K562 (cell line): ENCODE data around the gene HNF4A. TPM values are rescaled to one million over a fixed set of nuclear protein-coding genes. Genes with fewer than 3 reads are reported as not detected.

Experiments used
- BHLHE40 ChIP-seq: IDR thresholded peaks from 2 replicates; pipeline ENCODE4 v1.6.1; 2011; ENCODE audit warnings: low read length, improper control_type of control experiment
- CBFA2T2 ChIP-seq: fragments of 450-650 bp; conservative IDR thresholded peaks from 2 replicates; pipeline ENCODE4 v1.6.1; 2017; ENCODE audit warnings: mild to moderate bottlenecking
- CBX3 ChIP-seq, 2 experiments: IDR thresholded peaks; 1 replicate in 1 of 2; 2 replicates in 1 of 2; pipeline ENCODE4 v1.6.1; 2012; ENCODE audit warnings: inconsistent platforms in 2 of 2, low read length in 2 of 2, borderline replicate concordance in 1 of 2, control low read depth in 1 of 2
- DDX20 ChIP-seq: fragments of 450-650 bp; IDR thresholded peaks from 2 replicates; pipeline ENCODE4 v1.6.1; 2016; ENCODE audit warnings: missing genetic modification characterization, low read depth, mild to moderate bottlenecking, missing compliant biosample characterization, moderate library complexity
- GABPA ChIP-seq: fragments of 200-800 bp; sonication (Bioruptor generic); conservative IDR thresholded peaks from 2 replicates; pipeline ENCODE4 v1.6.1; 2016; ENCODE audit warnings: low read depth, missing genetic modification characterization, missing compliant biosample characterization
- GATAD2B ChIP-seq: fragments of 450-650 bp; IDR thresholded peaks from 2 replicates; pipeline ENCODE4 v1.6.1; 2017; ENCODE audit warnings: mild to moderate bottlenecking, borderline replicate concordance
- PML ChIP-seq: IDR thresholded peaks from 2 replicates; pipeline ENCODE4 v1.6.1; 2012; ENCODE audit warnings: low read length, inconsistent platforms
- PRMT5 ChIP-seq: sonication (generic); formaldehyde crosslinking; IDR thresholded peaks from 2 replicates; pipeline ENCODE4 v1.5.0; 2020; ENCODE audit warnings: missing genetic modification reagents
- PYGO2 ChIP-seq: fragments of 450-650 bp; IDR thresholded peaks from 2 replicates; pipeline ENCODE4 v1.6.1; 2016; ENCODE audit warnings: mild to moderate bottlenecking, missing genetic modification characterization, moderate library complexity, missing compliant biosample characterization
- SMC3 ChIP-seq: conservative IDR thresholded peaks from 2 replicates; pipeline ENCODE4 v1.6.1; 2011; ENCODE audit warnings: low read depth, low read length, improper control_type of control experiment; ENCODE audit not compliant: insufficient read depth
- THRAP3 ChIP-seq: fragments of 450-650 bp; IDR thresholded peaks from 2 replicates; pipeline ENCODE4 v1.6.1; 2016; ENCODE audit warnings: mild to moderate bottlenecking, inconsistent platforms, borderline replicate concordance
- YBX1 ChIP-seq: fragments of 450-650 bp; IDR thresholded peaks from 2 replicates; pipeline ENCODE4 v1.7.1; 2016; ENCODE audit warnings: mild to moderate bottlenecking
- ZBTB8A ChIP-seq: fragments of 450-650 bp; IDR thresholded peaks from 2 replicates; pipeline ENCODE4 v1.6.1; 2018; ENCODE audit warnings: mild to moderate bottlenecking, moderate library complexity; ENCODE audit not compliant: partially characterized antibody
- ZFX ChIP-seq: sonication (generic); formaldehyde crosslinking; IDR thresholded peaks from 2 replicates; pipeline ENCODE4 v1.8.0; 2022; ENCODE audit warnings: mild to moderate bottlenecking, missing genetic modification reagents, moderate library complexity
- ZNF140 ChIP-seq: fragments of 250-450 bp; sonication (Bioruptor Pico); IDR thresholded peaks from 2 replicates; pipeline ENCODE4 v1.8.0; 2021; ENCODE audit warnings: moderate library complexity, mild to moderate bottlenecking, inconsistent platforms
- ZNF174 ChIP-seq: fragments of 250-450 bp; sonication (Bioruptor Pico); IDR thresholded peaks from 2 replicates; pipeline ENCODE4 v1.4.0; 2020; ENCODE audit warnings: mild to moderate bottlenecking
- ZNF232 ChIP-seq: sonication (generic); formaldehyde crosslinking; IDR thresholded peaks from 2 replicates; pipeline ENCODE4 v1.8.0; 2022; ENCODE audit warnings: mild to moderate bottlenecking, missing genetic modification reagents
- polyA plus RNA-seq, 8 experiments: library from polyadenylated mRNA; depleted of rRNA in 4 of 8; stranded (reverse) in 5 of 8; unstranded in 3 of 8; fragments of >200 nt; fragmentation: Nextera tagmentation in 2 of 8; fragmentation: Illumina TruSeq in 1 of 8; extraction: Ambion mirVana in 2 of 8; extraction: Trizol in 1 of 8; gene quantifications; 2 replicates each; pipeline versions ENCODE4 v1.2.1 to v1.2.3, GENCODE V29; 2011 to 2014; ENCODE audit warnings: inconsistent platforms in 1 of 8, missing spikeins in 1 of 8
- total RNA-seq, 7 experiments: library from RNA; depleted of rRNA in 6 of 7; stranded (reverse); fragments of >200 nt in 6 of 7; fragmentation: Illumina TruSeq in 2 of 7; extraction: Trizol in 2 of 7; gene quantifications; 2 replicates each; pipeline versions ENCODE4 v1.2.1 to v1.2.3, GENCODE V29; 2011 to 2021; ENCODE audit warnings: low replicate concordance in 1 of 7
- TF ChIP-seq, protein P1 (sequence below): sonication (generic); formaldehyde crosslinking; IDR thresholded peaks from 2 replicates; pipeline ENCODE4 v1.5.0; 2020; ENCODE audit warnings: missing genetic modification reagents
- TF ChIP-seq, protein P2 (sequence below), 3 experiments: fragments of 200-800 bp in 1 of 3; fragments of 250-450 bp in 1 of 3; fragments of 450-650 bp in 1 of 3; sonication (Bioruptor Pico) in 1 of 3; sonication (Bioruptor generic) in 1 of 3; formaldehyde crosslinking in 1 of 3; IDR thresholded peaks; 2 replicates each; pipeline versions ENCODE4 v1.6.1 to v1.8.0; 2016 to 2022; ENCODE audit warnings: mild to moderate bottlenecking in 2 of 3, missing genetic modification characterization in 2 of 3, missing compliant biosample characterization in 1 of 3, moderate library complexity in 1 of 3
- TF ChIP-seq, protein P3 (sequence below): sonication (generic); formaldehyde crosslinking; IDR thresholded peaks from 2 replicates; pipeline ENCODE4 v1.9.0; 2022; ENCODE audit warnings: mild to moderate bottlenecking, missing genetic modification reagents
- TF ChIP-seq, protein P4 (sequence below): sonication (generic); IDR thresholded peaks from 2 replicates; pipeline ENCODE4 v1.6.1; 2016
- TF ChIP-seq, protein P5 (sequence below): sonication (generic); formaldehyde crosslinking; IDR thresholded peaks from 2 replicates; pipeline ENCODE4 v1.8.1; 2022; ENCODE audit warnings: missing genetic modification reagents

The HNF4A gene
- total and polyA plus RNA-seq, 9 of the 15 experiments (the other 6 are each of a cell fraction or from before 2014, with no cell fraction given), result 0.03 to 0.27 (median 0.08) TPM; not detected in 5

DNA sequence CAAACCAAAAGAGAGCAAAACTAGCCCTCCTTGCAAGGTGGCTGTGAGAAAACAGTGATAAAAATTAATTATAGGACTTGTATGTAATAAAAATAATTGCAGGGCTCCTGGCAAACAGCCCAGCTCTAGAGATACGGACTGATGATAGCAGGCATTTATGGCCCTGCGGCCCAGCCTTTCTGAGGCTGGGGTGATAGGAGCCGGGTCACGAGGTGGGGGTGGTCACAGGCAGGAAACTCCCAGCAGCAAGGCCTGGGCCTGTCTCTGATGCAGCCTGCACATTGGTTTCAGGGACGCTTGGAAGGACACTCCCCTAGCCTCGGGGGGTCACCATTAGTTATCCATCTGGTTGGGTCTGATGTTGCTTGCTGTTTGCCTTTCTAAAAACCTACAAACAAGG, 101.5 kb downstream of the HNF4A start (continued):
- 0 out of 2 replicates have a peak, but pooled peaks have one; percentile 26 for TF ChIP-seq GABPA
- TF ChIP-seq GATAD2B, result no peak
- TF ChIP-seq ZNF174 (CRISPR knock-in tag), result no peak
- no peak for TF ChIP-seq CBFA2T2
- peak; percentile 64 for TF ChIP-seq ZFX (CRISPR knock-in tag)
- TF ChIP-seq, protein P1, sequence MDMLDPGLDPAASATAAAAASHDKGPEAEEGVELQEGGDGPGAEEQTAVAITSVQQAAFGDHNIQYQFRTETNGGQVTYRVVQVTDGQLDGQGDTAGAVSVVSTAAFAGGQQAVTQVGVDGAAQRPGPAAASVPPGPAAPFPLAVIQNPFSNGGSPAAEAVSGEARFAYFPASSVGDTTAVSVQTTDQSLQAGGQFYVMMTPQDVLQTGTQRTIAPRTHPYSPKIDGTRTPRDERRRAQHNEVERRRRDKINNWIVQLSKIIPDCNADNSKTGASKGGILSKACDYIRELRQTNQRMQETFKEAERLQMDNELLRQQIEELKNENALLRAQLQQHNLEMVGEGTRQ, result peak; percentile 60
- no peak for TF ChIP-seq DDX20 (tag)
- TF ChIP-seq, protein P2, sequence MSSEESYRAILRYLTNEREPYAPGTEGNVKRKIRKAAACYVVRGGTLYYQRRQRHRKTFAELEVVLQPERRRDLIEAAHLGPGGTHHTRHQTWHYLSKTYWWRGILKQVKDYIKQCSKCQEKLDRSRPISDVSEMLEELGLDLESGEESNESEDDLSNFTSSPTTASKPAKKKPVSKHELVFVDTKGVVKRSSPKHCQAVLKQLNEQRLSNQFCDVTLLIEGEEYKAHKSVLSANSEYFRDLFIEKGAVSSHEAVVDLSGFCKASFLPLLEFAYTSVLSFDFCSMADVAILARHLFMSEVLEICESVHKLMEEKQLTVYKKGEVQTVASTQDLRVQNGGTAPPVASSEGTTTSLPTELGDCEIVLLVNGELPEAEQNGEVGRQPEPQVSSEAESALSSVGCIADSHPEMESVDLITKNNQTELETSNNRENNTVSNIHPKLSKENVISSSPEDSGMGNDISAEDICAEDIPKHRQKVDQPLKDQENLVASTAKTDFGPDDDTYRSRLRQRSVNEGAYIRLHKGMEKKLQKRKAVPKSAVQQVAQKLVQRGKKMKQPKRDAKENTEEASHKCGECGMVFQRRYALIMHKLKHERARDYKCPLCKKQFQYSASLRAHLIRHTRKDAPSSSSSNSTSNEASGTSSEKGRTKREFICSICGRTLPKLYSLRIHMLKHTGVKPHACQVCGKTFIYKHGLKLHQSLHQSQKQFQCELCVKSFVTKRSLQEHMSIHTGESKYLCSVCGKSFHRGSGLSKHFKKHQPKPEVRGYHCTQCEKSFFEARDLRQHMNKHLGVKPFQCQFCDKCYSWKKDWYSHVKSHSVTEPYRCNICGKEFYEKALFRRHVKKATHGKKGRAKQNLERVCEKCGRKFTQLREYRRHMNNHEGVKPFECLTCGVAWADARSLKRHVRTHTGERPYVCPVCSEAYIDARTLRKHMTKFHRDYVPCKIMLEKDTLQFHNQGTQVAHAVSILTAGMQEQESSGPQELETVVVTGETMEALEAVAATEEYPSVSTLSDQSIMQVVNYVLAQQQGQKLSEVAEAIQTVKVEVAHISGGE (CRISPR knock-in tag; IDR thresholded peaks at IDR 0.05), result no peak
- TF ChIP-seq PYGO2 (tag), result no peak
- no peak for TF ChIP-seq THRAP3
- TF ChIP-seq ZBTB8A, result no peak
- TF ChIP-seq, protein P3, sequence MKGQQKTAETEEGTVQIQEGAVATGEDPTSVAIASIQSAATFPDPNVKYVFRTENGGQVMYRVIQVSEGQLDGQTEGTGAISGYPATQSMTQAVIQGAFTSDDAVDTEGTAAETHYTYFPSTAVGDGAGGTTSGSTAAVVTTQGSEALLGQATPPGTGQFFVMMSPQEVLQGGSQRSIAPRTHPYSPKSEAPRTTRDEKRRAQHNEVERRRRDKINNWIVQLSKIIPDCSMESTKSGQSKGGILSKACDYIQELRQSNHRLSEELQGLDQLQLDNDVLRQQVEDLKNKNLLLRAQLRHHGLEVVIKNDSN, result peak; percentile 26; the same call in 1 of the 2 replicates
- TF ChIP-seq ZNF232 (CRISPR knock-in tag), result no peak
- no peak for TF ChIP-seq SMC3
- TF ChIP-seq, protein P4, sequence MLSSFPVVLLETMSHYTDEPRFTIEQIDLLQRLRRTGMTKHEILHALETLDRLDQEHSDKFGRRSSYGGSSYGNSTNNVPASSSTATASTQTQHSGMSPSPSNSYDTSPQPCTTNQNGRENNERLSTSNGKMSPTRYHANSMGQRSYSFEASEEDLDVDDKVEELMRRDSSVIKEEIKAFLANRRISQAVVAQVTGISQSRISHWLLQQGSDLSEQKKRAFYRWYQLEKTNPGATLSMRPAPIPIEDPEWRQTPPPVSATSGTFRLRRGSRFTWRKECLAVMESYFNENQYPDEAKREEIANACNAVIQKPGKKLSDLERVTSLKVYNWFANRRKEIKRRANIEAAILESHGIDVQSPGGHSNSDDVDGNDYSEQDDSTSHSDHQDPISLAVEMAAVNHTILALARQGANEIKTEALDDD, result no peak
- TF ChIP-seq YBX1, result no peak
- no peak for TF ChIP-seq PRMT5 (CRISPR knock-in tag)
- 0 out of 2 replicates have a peak, but pooled peaks have one; percentile 7 for TF ChIP-seq BHLHE40
- no peak for TF ChIP-seq ZNF140
- TF ChIP-seq CBX3 (IDR thresholded peaks at IDR 0.05; ENCODE audit: borderline replicate concordance in 1 of 2, low read length in 2 of 2), result no peak
- TF ChIP-seq, protein P5, sequence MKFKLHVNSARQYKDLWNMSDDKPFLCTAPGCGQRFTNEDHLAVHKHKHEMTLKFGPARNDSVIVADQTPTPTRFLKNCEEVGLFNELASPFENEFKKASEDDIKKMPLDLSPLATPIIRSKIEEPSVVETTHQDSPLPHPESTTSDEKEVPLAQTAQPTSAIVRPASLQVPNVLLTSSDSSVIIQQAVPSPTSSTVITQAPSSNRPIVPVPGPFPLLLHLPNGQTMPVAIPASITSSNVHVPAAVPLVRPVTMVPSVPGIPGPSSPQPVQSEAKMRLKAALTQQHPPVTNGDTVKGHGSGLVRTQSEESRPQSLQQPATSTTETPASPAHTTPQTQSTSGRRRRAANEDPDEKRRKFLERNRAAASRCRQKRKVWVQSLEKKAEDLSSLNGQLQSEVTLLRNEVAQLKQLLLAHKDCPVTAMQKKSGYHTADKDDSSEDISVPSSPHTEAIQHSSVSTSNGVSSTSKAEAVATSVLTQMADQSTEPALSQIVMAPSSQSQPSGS (CRISPR knock-in tag), result no peak
- TF ChIP-seq PML, result no peak
